H9 (cell line): Measurements from ENCODE around the gene PSMA6. TPM values are rescaled to one million over a fixed set of nuclear protein-coding genes. Genes with fewer than 3 reads are reported as not detected.

ENCODE experiments used
- DNase-seq: peaks from one replicate; pipeline ENCODE4 v3.0.0-alpha.2; 2017
- H2AFZ ChIP-seq: one replicate; pipeline ENCODE4 v1.6.1; 2013; ENCODE audit warnings: mild to moderate bottlenecking, low read length, control low read depth, moderate library complexity
- H2AK5ac ChIP-seq: 2 replicates; pipeline ENCODE4 v1.6.1; 2013; ENCODE audit warnings: low read length, control low read depth, mixed read lengths; ENCODE audit not compliant: insufficient read length
- H2BK120ac ChIP-seq: one replicate; pipeline ENCODE4 v1.6.1; 2013; ENCODE audit warnings: low read depth, mild to moderate bottlenecking, low read length, control low read depth, inconsistent platforms; ENCODE audit not compliant: poor library complexity, severe bottlenecking
- H2BK12ac ChIP-seq: 2 replicates; pipeline ENCODE4 v1.6.1; 2013; ENCODE audit warnings: low read length, control low read depth, mixed read lengths, low read depth; ENCODE audit not compliant: insufficient read length
- H2BK15ac ChIP-seq: 2 replicates; pipeline ENCODE4 v1.6.1; 2013; ENCODE audit warnings: low read depth, low read length, control low read depth
- H2BK20ac ChIP-seq: one replicate; pipeline ENCODE4 v1.6.1; 2013; ENCODE audit warnings: low read depth, mild to moderate bottlenecking, low read length, control low read depth, inconsistent platforms; ENCODE audit not compliant: poor library complexity, severe bottlenecking
- H2BK5ac ChIP-seq: 2 replicates; pipeline ENCODE4 v1.6.1; 2013; ENCODE audit warnings: low read length, control low read depth, mixed read lengths; ENCODE audit not compliant: insufficient read length
- H3K14ac ChIP-seq: 2 replicates; pipeline ENCODE4 v1.6.1; 2013; ENCODE audit warnings: low read length, control low read depth; ENCODE audit not compliant: insufficient read depth
- H3K18ac ChIP-seq: 2 replicates; pipeline ENCODE4 v1.6.1; 2013; ENCODE audit warnings: low read depth, mild to moderate bottlenecking, mixed read lengths, low read length, control low read depth; ENCODE audit not compliant: insufficient read length
- H3K23ac ChIP-seq: 2 replicates; pipeline ENCODE4 v1.6.1; 2013; ENCODE audit warnings: low read length, control low read depth, mixed read lengths, low read depth; ENCODE audit not compliant: insufficient read length
- H3K23me2 ChIP-seq: 2 replicates; pipeline ENCODE4 v1.6.1; 2013; ENCODE audit warnings: low read depth, mild to moderate bottlenecking, mixed read lengths, low read length, control low read depth; ENCODE audit not compliant: insufficient read length, poor library complexity, severe bottlenecking
- H3K27ac ChIP-seq: 2 replicates; pipeline ENCODE4 v1.5.1; 2013; ENCODE audit warnings: low read length, control low read depth, mixed read lengths, low read depth; ENCODE audit not compliant: insufficient read length
- H3K27me3 ChIP-seq: 2 replicates; pipeline ENCODE4 v1.6.1; 2013; ENCODE audit warnings: low read length, control low read depth, inconsistent platforms; ENCODE audit not compliant: insufficient read depth
- H3K4ac ChIP-seq: 2 replicates; pipeline ENCODE4 v1.6.1; 2013; ENCODE audit warnings: low read depth, mild to moderate bottlenecking, control low read depth, inconsistent platforms, low read length, moderate library complexity
- H3K4me1 ChIP-seq: 2 replicates; pipeline ENCODE4 v1.6.1; 2013; ENCODE audit warnings: low read length, control low read depth, inconsistent platforms; ENCODE audit not compliant: insufficient read depth
- H3K4me2 ChIP-seq: 2 replicates; pipeline ENCODE4 v1.6.1; 2013; ENCODE audit warnings: low read length, control low read depth, mixed read lengths; ENCODE audit not compliant: insufficient read length, insufficient read depth
- H3K56ac ChIP-seq: 2 replicates; pipeline ENCODE4 v1.6.1; 2013; ENCODE audit warnings: low read depth, mild to moderate bottlenecking, mixed read lengths, low read length, control low read depth; ENCODE audit not compliant: insufficient read length
- H3K79me1 ChIP-seq: 2 replicates; pipeline ENCODE4 v1.6.1; 2013; ENCODE audit warnings: low read depth, mild to moderate bottlenecking, moderate library complexity, low read length, control low read depth, inconsistent platforms; ENCODE audit not compliant: insufficient read depth, poor library complexity, severe bottlenecking
- H3K79me2 ChIP-seq: 2 replicates; pipeline ENCODE4 v1.6.1; 2013; ENCODE audit warnings: low read length, control low read depth, inconsistent platforms; ENCODE audit not compliant: insufficient read depth
- H3K9ac ChIP-seq: 2 replicates; pipeline ENCODE4 v1.6.1; 2013; ENCODE audit warnings: low read length, control low read depth, mixed read lengths; ENCODE audit not compliant: insufficient read length; ENCODE audit errors: extremely low read depth
- H3K9me3 ChIP-seq: one replicate; pipeline ENCODE4 v1.6.1; 2013; ENCODE audit warnings: low read depth, low read length, inconsistent platforms; ENCODE audit not compliant: control insufficient read depth
- H3T11ph ChIP-seq: one replicate; pipeline ENCODE4 v1.6.1; 2013; ENCODE audit warnings: mild to moderate bottlenecking, low read length, control low read depth, inconsistent platforms
- H4K20me1 ChIP-seq: one replicate; pipeline ENCODE4 v1.6.1; 2013; ENCODE audit not compliant: control insufficient read depth, insufficient read length, insufficient read depth
- H4K5ac ChIP-seq: 2 replicates; pipeline ENCODE4 v1.6.1; 2013; ENCODE audit warnings: low read depth, mild to moderate bottlenecking, mixed read lengths, low read length, control low read depth; ENCODE audit not compliant: insufficient read length
- H4K8ac ChIP-seq: replicated peaks from 2 replicates; pipeline ENCODE4 v1.6.1; 2013; ENCODE audit warnings: low read length, control low read depth, mixed read lengths, low read depth; ENCODE audit not compliant: insufficient read length
- H4K91ac ChIP-seq: 2 replicates; pipeline ENCODE4 v1.6.1; 2013; ENCODE audit warnings: low read depth, mild to moderate bottlenecking, moderate library complexity, mixed read lengths, low read length, control low read depth; ENCODE audit not compliant: insufficient read length
- H3K27ac Mint-ChIP-seq, 3 experiments: 2 replicates in 2 of 3; 3 replicates in 1 of 3; pipeline ENCODE4 v1.8.0; 2020 to 2021; ENCODE audit warnings: mixed read lengths in 3 of 3, mild to moderate bottlenecking in 1 of 3, moderate library complexity in 1 of 3
- H3K27me3 Mint-ChIP-seq: 2 replicates; pipeline ENCODE4 v1.8.0; 2021; ENCODE audit warnings: low read depth, mild to moderate bottlenecking, moderate library complexity, mixed read lengths
- H3K36me3 Mint-ChIP-seq, 3 experiments: 2 replicates in 2 of 3; 3 replicates in 1 of 3; pipeline ENCODE4 v1.8.0; 2020 to 2021; ENCODE audit warnings: low read depth in 3 of 3, mixed read lengths in 3 of 3; ENCODE audit not compliant: insufficient read depth in 1 of 3
- H3K4me1 Mint-ChIP-seq, 2 experiments: 2 replicates each; pipeline ENCODE4 v1.8.0; 2020; ENCODE audit warnings: mixed read lengths in 2 of 2
- H3K4me3 Mint-ChIP-seq, 2 experiments: 2 replicates in 1 of 2; 3 replicates in 1 of 2; pipeline ENCODE4 v1.8.0; 2020 to 2021; ENCODE audit warnings: mild to moderate bottlenecking in 2 of 2, mixed read lengths in 2 of 2, moderate library complexity in 1 of 2
- H3K9me3 Mint-ChIP-seq, 2 experiments: 2 replicates in 1 of 2; 3 replicates in 1 of 2; pipeline ENCODE4 v1.8.0; 2020; ENCODE audit warnings: mild to moderate bottlenecking in 2 of 2, mixed read lengths in 2 of 2, moderate library complexity in 1 of 2
- total RNA-seq: library from RNA; stranded (reverse); gene quantifications from 2 replicates; pipeline ENCODE4 v1.2.1, GENCODE V29; 2021
- TF ChIP-seq, protein P1 (sequence below): fragments of 200-600 bp; sonication (generic); conservative IDR thresholded peaks from 3 replicates; pipeline ENCODE4 v1.8.0; 2021; ENCODE audit warnings: antibody characterized with exemption, mild to moderate bottlenecking

Gene PSMA6
- total RNA-seq, 1 experiment from 2014 or later: 255 TPM

DNA sequence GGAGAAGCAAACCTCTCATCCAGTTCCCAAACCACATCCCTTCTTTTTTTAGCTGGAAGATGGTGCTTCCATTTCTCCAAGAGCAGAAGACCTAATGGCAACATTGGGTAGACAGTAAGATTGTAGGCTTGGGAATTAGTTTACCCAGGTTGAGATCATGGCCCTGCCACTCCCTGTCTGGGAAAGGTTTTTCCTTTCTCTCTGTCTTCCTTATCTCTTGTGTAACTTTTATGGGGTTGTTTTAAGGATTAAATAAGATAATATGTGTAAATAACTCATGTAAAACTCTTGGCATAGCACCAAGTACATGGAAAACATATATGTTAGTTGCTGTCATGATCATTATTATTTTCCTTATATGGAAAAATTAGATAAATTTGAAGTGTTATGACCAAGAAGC lies 23.2 kb upstream of the PSMA6 start:
- Histone ChIP-seq H3K79me1 (no peaks in the 10 kb centered on the region), H4K5ac (no peak overlapping the region), H2AK5ac (no peak overlapping the region), H3K4me1 (no peaks in the 10 kb centered on the region), H3K56ac (no peak overlapping the region), H3K18ac (no peak overlapping the region), H2BK20ac (no peak overlapping the region), H2AFZ (no peak overlapping the region), H4K8ac (no peak overlapping the region), H3K4ac (no peak overlapping the region), H2BK15ac (no peak overlapping the region), H3K9me3 (no peaks in the 10 kb centered on the region), H3K27ac (no peak overlapping the region), H2BK12ac (no peak overlapping the region), H3K23me2 (no peaks in the 10 kb centered on the region), H4K91ac (no peak overlapping the region), H4K20me1 (no peaks in the 10 kb centered on the region), H3T11ph (no peak overlapping the region), H3K4me2 (no peak overlapping the region), H3K23ac (no peak overlapping the region), H3K9ac (no peak overlapping the region), H3K79me2 (no peaks in the 10 kb centered on the region), H3K27me3 (no peaks in the 10 kb centered on the region), H2BK5ac (no peak overlapping the region), H3K14ac (no peak overlapping the region), H2BK120ac (no peak overlapping the region)
- DNase-seq: no peak
- Mint-ChIP-seq H3K4me1 (no peaks in the 10 kb centered on the region), H3K9me3 (no peaks in the 10 kb centered on the region), H3K36me3 (peaks cover 0 to 24% (median 0%) of the 10 kb centered on the region in 3 experiments; a peak in 4 of 7 replicates), H3K27ac (no peak overlapping the region), H3K27me3 (no peaks in the 10 kb centered on the region), H3K4me3 (no peak overlapping the region)
- TF ChIP-seq, protein P1, sequence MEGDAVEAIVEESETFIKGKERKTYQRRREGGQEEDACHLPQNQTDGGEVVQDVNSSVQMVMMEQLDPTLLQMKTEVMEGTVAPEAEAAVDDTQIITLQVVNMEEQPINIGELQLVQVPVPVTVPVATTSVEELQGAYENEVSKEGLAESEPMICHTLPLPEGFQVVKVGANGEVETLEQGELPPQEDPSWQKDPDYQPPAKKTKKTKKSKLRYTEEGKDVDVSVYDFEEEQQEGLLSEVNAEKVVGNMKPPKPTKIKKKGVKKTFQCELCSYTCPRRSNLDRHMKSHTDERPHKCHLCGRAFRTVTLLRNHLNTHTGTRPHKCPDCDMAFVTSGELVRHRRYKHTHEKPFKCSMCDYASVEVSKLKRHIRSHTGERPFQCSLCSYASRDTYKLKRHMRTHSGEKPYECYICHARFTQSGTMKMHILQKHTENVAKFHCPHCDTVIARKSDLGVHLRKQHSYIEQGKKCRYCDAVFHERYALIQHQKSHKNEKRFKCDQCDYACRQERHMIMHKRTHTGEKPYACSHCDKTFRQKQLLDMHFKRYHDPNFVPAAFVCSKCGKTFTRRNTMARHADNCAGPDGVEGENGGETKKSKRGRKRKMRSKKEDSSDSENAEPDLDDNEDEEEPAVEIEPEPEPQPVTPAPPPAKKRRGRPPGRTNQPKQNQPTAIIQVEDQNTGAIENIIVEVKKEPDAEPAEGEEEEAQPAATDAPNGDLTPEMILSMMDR: no peak
